Right atrium auricular region (tissue), 2 donors: ENCODE data around the gene DISC1. TPM values are rescaled to one million over a fixed set of nuclear protein-coding genes. Genes with fewer than 3 reads are reported as not detected.

Experiments used
- DNase-seq: peaks from one replicate; pipeline ENCODE4 v3.0.0-alpha.2; 2019; ENCODE audit warnings: low spot score
- H3K27ac ChIP-seq, 2 donors: fragments of 200-600 bp; sonication (generic); 1 replicate in 1 of 2; 2 replicates in 1 of 2; pipeline ENCODE4 v1.5.1; 2016 to 2019
- H3K27me3 ChIP-seq, 2 donors: fragments of 200-600 bp; sonication (generic); one replicate each; pipeline versions ENCODE4 v1.5.1 to v1.6.0; 2017 to 2019
- H3K36me3 ChIP-seq: fragments of 200-600 bp; sonication (generic); one replicate; pipeline ENCODE4 v1.5.1; 2016
- H3K4me1 ChIP-seq, 2 donors: fragments of 200-600 bp; sonication (generic); one replicate each; pipeline versions ENCODE4 v1.5.1 to v1.6.0; 2017 to 2019
- H3K4me3 ChIP-seq, 2 donors: fragments of 200-600 bp; sonication (generic); 1 replicate in 1 of 2; 2 replicates in 1 of 2; pipeline ENCODE4 v1.5.1; 2017 to 2019; ENCODE audit warnings: mild to moderate bottlenecking in 1 of 2, moderate library complexity in 1 of 2
- H3K9me3 ChIP-seq, 2 donors: fragments of 200-600 bp; sonication (generic); one replicate each; pipeline ENCODE4 v1.5.1; 2019
- CTCF ChIP-seq, 2 donors: fragments of 200-600 bp; sonication (generic); IDR thresholded peaks; one replicate each; pipeline ENCODE4 v1.5.1; 2019; ENCODE audit warnings: antibody characterized with exemption in 2 of 2
- total RNA-seq, 2 donors: library from RNA; depleted of rRNA; stranded (reverse); fragments of >200 nt; gene quantifications; one replicate each; pipeline ENCODE4 v1.1.0, GENCODE V29; 2016

The DISC1 gene
- total RNA-seq, 2 donors from 2014 or later, result 1.8 to 5.3 TPM

GRCh38 chr1:231594123-231594522 is 32.5 kb upstream of the DISC1 start:
- TF ChIP-seq CTCF (IDR thresholded peaks at IDR 0.05), result no peak
- no peak overlapping the region for H3K4me3 ChIP-seq
- no peak overlapping the region for H3K27ac ChIP-seq
- H3K9me3 ChIP-seq, result no peaks in the 10 kb centered on the region
- H3K27me3 ChIP-seq, result no peaks in the 10 kb centered on the region
- H3K4me1 ChIP-seq, result no peaks in the 10 kb centered on the region
- no peaks in the 10 kb centered on the region for H3K36me3 ChIP-seq
- no peak for DNase-seq

- Histone ChIP-seq H3K4me3 (no peak overlapping the region), H3K4me1 (no peaks in the 10 kb centered on the region), H3K36me3 (no peaks in the 10 kb centered on the region), H3K9me3 (no peaks in the 10 kb centered on the region), H3K27me3 (no peaks in the 10 kb centered on the region), H3K27ac (no peak overlapping the region)
- no peak for DNase-seq
- TF ChIP-seq CTCF (IDR thresholded peaks at IDR 0.05), result no peak
Measured at GRCh38 chr1:231594749-231595148, 31.8 kb upstream of the DISC1 start.

- no peak overlapping the region for H3K4me3 ChIP-seq
- peaks cover 0 to 6% of the 10 kb centered on the region in 2 donors for H3K4me1 ChIP-seq
- DNase-seq, result no peak
- H3K36me3 ChIP-seq, result no peaks in the 10 kb centered on the region
- H3K27me3 ChIP-seq, result no peaks in the 10 kb centered on the region
- no peak for TF ChIP-seq CTCF (IDR thresholded peaks at IDR 0.05)
- no peak overlapping the region for H3K27ac ChIP-seq
- H3K9me3 ChIP-seq, result no peaks in the 10 kb centered on the region
Measured at GRCh38 chr1:231596337-231596791, 30.2 kb upstream of the DISC1 start.

- no peaks in the 10 kb centered on the region for H3K36me3 ChIP-seq
- H3K27me3 ChIP-seq, result no peaks in the 10 kb centered on the region
- no peaks in the 10 kb centered on the region for H3K9me3 ChIP-seq
- peaks cover 0 to 22% of the 10 kb centered on the region in 2 donors for H3K4me1 ChIP-seq
- H3K27ac ChIP-seq, result no peak overlapping the region
- no peak overlapping the region for H3K4me3 ChIP-seq
- no peak for DNase-seq
- TF ChIP-seq CTCF (IDR thresholded peaks at IDR 0.05), result no peak
Measured at GRCh38 chr1:231597971-231598370, 28.6 kb upstream of the DISC1 start.

GRCh38 chr1:231600458-231600976 is 26.1 kb upstream of the DISC1 start:
- no peak for DNase-seq
- Histone ChIP-seq H3K27ac (peak overlapping the region; percentile 30 to 35), H3K9me3 (no peaks in the 10 kb centered on the region), H3K27me3 (no peaks in the 10 kb centered on the region), H3K36me3 (no peaks in the 10 kb centered on the region), H3K4me1 (peaks cover 0 to 23% of the 10 kb centered on the region in 2 donors), H3K4me3 (no peak overlapping the region)
- TF ChIP-seq CTCF (IDR thresholded peaks at IDR 0.05), result no peak
